ENCODE results near the gene LHPP.

DNA sequence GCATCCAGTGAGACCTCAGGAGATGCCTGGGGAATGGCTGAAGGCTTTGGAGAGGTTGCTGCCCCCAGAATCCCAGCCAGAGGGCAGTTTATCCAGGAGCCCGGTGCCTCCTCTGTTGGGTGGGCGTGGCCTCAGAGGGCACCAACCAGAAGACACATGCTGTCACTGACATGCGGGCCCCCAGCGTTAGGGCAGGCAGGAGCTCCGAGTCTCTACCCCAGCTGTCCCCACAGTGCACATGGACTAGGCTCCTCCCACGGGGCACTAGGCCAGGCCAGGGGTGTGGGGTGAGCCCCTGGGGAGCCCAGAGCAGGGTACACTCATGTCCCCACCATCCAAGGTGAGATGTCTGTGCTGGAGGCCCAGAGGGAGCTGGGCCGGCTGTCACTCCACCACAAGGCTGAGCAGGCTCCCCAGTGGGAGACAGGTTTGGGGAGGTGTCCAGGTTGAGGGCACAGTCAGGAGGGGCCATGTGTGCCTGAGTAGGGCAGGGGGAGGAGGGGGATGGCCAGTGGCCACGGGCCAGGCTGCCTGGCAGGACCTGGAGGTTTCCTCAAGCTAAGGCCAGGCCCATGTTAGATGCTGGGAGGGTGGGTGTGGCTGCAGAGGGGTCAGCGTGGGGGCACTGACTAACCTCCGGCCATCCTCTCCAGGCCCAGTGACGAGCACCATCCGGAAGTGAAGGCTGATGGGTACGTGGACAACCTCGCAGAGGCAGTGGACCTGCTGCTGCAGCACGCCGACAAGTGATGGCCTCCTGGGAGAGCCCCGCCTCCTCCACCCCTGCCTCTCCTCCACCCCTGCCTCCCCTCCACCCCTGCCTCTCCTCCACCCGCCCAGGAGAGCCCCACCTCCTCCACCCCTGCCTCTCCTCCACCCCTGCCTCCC is 151.2 kb downstream of the LHPP start:
- TF ChIP-seq, protein P1, sequence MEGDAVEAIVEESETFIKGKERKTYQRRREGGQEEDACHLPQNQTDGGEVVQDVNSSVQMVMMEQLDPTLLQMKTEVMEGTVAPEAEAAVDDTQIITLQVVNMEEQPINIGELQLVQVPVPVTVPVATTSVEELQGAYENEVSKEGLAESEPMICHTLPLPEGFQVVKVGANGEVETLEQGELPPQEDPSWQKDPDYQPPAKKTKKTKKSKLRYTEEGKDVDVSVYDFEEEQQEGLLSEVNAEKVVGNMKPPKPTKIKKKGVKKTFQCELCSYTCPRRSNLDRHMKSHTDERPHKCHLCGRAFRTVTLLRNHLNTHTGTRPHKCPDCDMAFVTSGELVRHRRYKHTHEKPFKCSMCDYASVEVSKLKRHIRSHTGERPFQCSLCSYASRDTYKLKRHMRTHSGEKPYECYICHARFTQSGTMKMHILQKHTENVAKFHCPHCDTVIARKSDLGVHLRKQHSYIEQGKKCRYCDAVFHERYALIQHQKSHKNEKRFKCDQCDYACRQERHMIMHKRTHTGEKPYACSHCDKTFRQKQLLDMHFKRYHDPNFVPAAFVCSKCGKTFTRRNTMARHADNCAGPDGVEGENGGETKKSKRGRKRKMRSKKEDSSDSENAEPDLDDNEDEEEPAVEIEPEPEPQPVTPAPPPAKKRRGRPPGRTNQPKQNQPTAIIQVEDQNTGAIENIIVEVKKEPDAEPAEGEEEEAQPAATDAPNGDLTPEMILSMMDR (IDR thresholded peaks at IDR 0.05; ENCODE audit: low read depth, low read length): no peak
- no peak for TF ChIP-seq POLR2A (IDR thresholded peaks at IDR 0.05; ENCODE audit: extremely low read depth, insufficient read length)
- TF ChIP-seq, protein P2, sequence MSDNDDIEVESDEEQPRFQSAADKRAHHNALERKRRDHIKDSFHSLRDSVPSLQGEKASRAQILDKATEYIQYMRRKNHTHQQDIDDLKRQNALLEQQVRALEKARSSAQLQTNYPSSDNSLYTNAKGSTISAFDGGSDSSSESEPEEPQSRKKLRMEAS (IDR thresholded peaks at IDR 0.05; ENCODE audit: low read depth, low read length): peak; percentile 51
- 0 out of 2 replicates have a peak, but pooled peaks have one; percentile 29 for TF ChIP-seq MYC (IDR thresholded peaks at IDR 0.05; ENCODE audit: low read depth, low read length)

Data from NB4 (cell line).